GM13977 (cell line): ENCODE data around the gene GALNTL6.
"Not testable (repeated sequence)": the region's sequence is repeated elsewhere in the genome, so short reads cannot be mapped to it uniquely, and the experiment has no call there.

Experiments used
- DNase-seq: peaks from one replicate; pipeline ENCODE4 v3.0.0; 2012; ENCODE audit warnings: low spot score
- CTCF ChIP-seq: IDR thresholded peaks from 2 replicates; pipeline ENCODE4 v1.5.1; 2012; ENCODE audit warnings: mild to moderate bottlenecking, control low read depth; ENCODE audit not compliant: insufficient read depth; ENCODE audit errors: extremely low read depth, missing control alignments
- in situ Hi-C: fragments of 300-500 bp; cut with MboI; formaldehyde crosslinking; loops from one replicate; pipeline ENCODE4 v1.12.0; 2022; ENCODE audit warnings: low sequenced_read_pairs, low pct_unique_long_range_greater_than_20kb, mixed read lengths, inconsistent platforms; ENCODE audit not compliant: unreplicated experiment

The GALNTL6 gene

GRCh38 chr4:172410363-172410762 lies 597.2 kb downstream of the GALNTL6 start:
- DNase-seq: no peak
- in situ Hi-C loops: no loop called here
- TF ChIP-seq CTCF: no peak

GRCh38 chr4:172411149-172411548 lies 597.9 kb downstream of the GALNTL6 start:
- TF ChIP-seq CTCF: no peak
- in situ Hi-C loops: no loop called here
- no peak for DNase-seq

GRCh38 chr4:172412851-172413580 lies 599.8 kb downstream of the GALNTL6 start:
- in situ Hi-C loops: no loop called here
- no peak for DNase-seq
- no peak for TF ChIP-seq CTCF

GRCh38 chr4:172428979-172429378 lies 615.8 kb downstream of the GALNTL6 start:
- in situ Hi-C loops, DNase-seq: not testable (repeated sequence)

GRCh38 chr4:172480471-172480870 lies 667.3 kb downstream of the GALNTL6 start:
- TF ChIP-seq CTCF: no peak
- DNase-seq: no peak
- in situ Hi-C loops: no loop called here

- in situ Hi-C loops: no loop called here
- no peak for DNase-seq
- TF ChIP-seq CTCF: no peak
Measured at GRCh38 chr4:172481802-172482508, 668.8 kb downstream of the GALNTL6 start.

- in situ Hi-C loops: no loop called here
- no peak for DNase-seq
- no peak for TF ChIP-seq CTCF
Measured at GRCh38 chr4:172485007-172485406, 671.8 kb downstream of the GALNTL6 start.
